Measurements from ENCODE around the gene PLCG1.
A peak's percentile ranks its signal among the peaks of the same experiment; 100 is the strongest.
"Not testable (repeated sequence)": the region's sequence is repeated elsewhere in the genome, so short reads cannot be mapped to it uniquely, and the experiment has no call there.

The PLCG1 gene

GRCh38 chr20:41136680-41137613 lies at the start of gene PLCG1:
Gene PLCG1, plus strand, starts transcription at chr20:41137543. Its CDS starts 99 bp downstream, at chr20:41137642.
- DNase-seq = peak; percentile 75 to 94 (median 88)

- DNase-seq = no peak
These were observed 49.6 kb upstream of the PLCG1 start for GRCh38 chr20:41087777-41088176.

GRCh38 chr20:41089555-41089954 lies 47.8 kb upstream of the PLCG1 start:
- no peak for DNase-seq

GRCh38 chr20:41091927-41092326 lies 45.4 kb upstream of the PLCG1 start:
- DNase-seq = no peak

GRCh38 chr20:41094353-41095055 lies 42.8 kb upstream of the PLCG1 start:
- peak; percentile 21 to 81 (median 40) for DNase-seq

- peak; percentile 75 to 78 (median 77) for DNase-seq
These were observed 42.0 kb upstream of the PLCG1 start for GRCh38 chr20:41095110-41095969.

- DNase-seq = no peak
These were observed 38.6 kb upstream of the PLCG1 start for GRCh38 chr20:41098703-41099250.

- DNase-seq = no peak
These were observed 37.3 kb upstream of the PLCG1 start for GRCh38 chr20:41100001-41100480.

GRCh38 chr20:41101660-41102059 lies 35.7 kb upstream of the PLCG1 start:
- DNase-seq = no peak

- no peak for DNase-seq
These were observed 28.8 kb upstream of the PLCG1 start for GRCh38 chr20:41108531-41108930.

- no peak for DNase-seq
These were observed 27.3 kb upstream of the PLCG1 start for GRCh38 chr20:41110012-41110411.

GRCh38 chr20:41110930-41111577 lies 26.3 kb upstream of the PLCG1 start:
- DNase-seq = no peak

- DNase-seq = peak in 2 of 3 donors; percentile 14 to 34
These were observed 25.8 kb upstream of the PLCG1 start for GRCh38 chr20:41111578-41111951.

GRCh38 chr20:41116282-41116956 lies 20.9 kb upstream of the PLCG1 start:
- DNase-seq = no peak

GRCh38 chr20:41118159-41118558 lies 19.2 kb upstream of the PLCG1 start:
- not testable (repeated sequence) for DNase-seq

GRCh38 chr20:41118632-41119031 lies 18.7 kb upstream of the PLCG1 start:
- no peak for DNase-seq

GRCh38 chr20:41119614-41120561 lies 17.5 kb upstream of the PLCG1 start:
- DNase-seq = no peak

- DNase-seq = no peak
These were observed 15.9 kb upstream of the PLCG1 start for GRCh38 chr20:41121399-41121798.

- DNase-seq = no peak
These were observed 13.7 kb upstream of the PLCG1 start for GRCh38 chr20:41123631-41124030.

- DNase-seq = no peak
These were observed 12.8 kb upstream of the PLCG1 start for GRCh38 chr20:41124451-41125094.
